Kidney (tissue), 14 donors: ENCODE measurements around the gene STC2. TPM values are rescaled to one million over a fixed set of nuclear protein-coding genes. Genes with fewer than 3 reads are reported as not detected.
A peak's percentile ranks its signal among the peaks of the same experiment; 100 is the strongest.

ENCODE experiments used
- DNase-seq, 5 donors: peaks; one replicate each; pipeline ENCODE4 v3.0.0-alpha.2; 2013 to 2020
- FAIRE-seq: peaks from 2 replicates; lab custom pipeline; 2012; peaks lifted over from hg19 to GRCh38; lab: Jason Lieb, UNC
- H3K27ac ChIP-seq, 2 donors: one replicate each; pipeline ENCODE4 v1.7.0; 2013; ENCODE audit warnings: low read depth in 2 of 2, low read length in 2 of 2, inconsistent platforms in 1 of 2
- H3K27me3 ChIP-seq: one replicate; pipeline ENCODE4 v1.7.1; 2013; ENCODE audit warnings: low read length, inconsistent platforms; ENCODE audit not compliant: control insufficient read depth, insufficient read depth
- H3K36me3 ChIP-seq, 3 donors: one replicate each; pipeline versions ENCODE4 v1.7.0 to v1.7.1; 2013; ENCODE audit warnings: low read length in 3 of 3, control low read depth in 1 of 3, inconsistent platforms in 1 of 3; ENCODE audit not compliant: insufficient read depth in 3 of 3, control insufficient read depth in 2 of 3
- H3K4me1 ChIP-seq, 3 donors: one replicate each; pipeline versions ENCODE4 v1.7.0 to v1.7.1; 2013; ENCODE audit warnings: low read length in 3 of 3, inconsistent platforms in 1 of 3, low read depth in 1 of 3; ENCODE audit not compliant: control insufficient read depth in 2 of 3, insufficient read depth in 2 of 3
- H3K4me3 ChIP-seq, 3 donors: one replicate each; pipeline versions ENCODE4 v1.7.0 to v1.8.1; 2013; ENCODE audit warnings: low read length in 3 of 3, control low read depth in 1 of 3, inconsistent platforms in 1 of 3
- H3K9ac ChIP-seq, 3 donors: one replicate each; pipeline versions ENCODE4 v1.7.0 to v1.7.1; 2013; ENCODE audit warnings: low read length in 3 of 3, control low read depth in 1 of 3, inconsistent platforms in 1 of 3
- H3K9me3 ChIP-seq, 3 donors: one replicate each; pipeline versions ENCODE4 v1.7.0 to v1.7.1; 2013; ENCODE audit warnings: low read length in 3 of 3, control low read depth in 1 of 3, inconsistent platforms in 1 of 3; ENCODE audit not compliant: control insufficient read depth in 2 of 3, insufficient read depth in 1 of 3
- CTCF ChIP-seq: IDR thresholded peaks from 3 replicates; pipeline ENCODE4 v1.5.1; 2012; ENCODE audit warnings: mild to moderate bottlenecking, moderate library complexity, borderline replicate concordance; ENCODE audit not compliant: insufficient read depth; ENCODE audit errors: extremely low read depth
- intact Hi-C: fragments of 100-400 bp; cut with DNase I; formaldehyde crosslinking; loops from one replicate; pipeline ENCODE4 v1.11.1; 2022
- polyA plus RNA-seq: library from polyadenylated mRNA; stranded (reverse); fragments of 350-450 nt; fragmentation: Illumina TruSeq; extraction: RNeasy Lipid Tissue Mini Kit (QIAGEN cat#74804); gene quantifications from one replicate; pipeline ENCODE4 v1.2.3, GENCODE V29; 2014; ENCODE audit warnings: low read depth, low replicate concordance; ENCODE audit not compliant: insufficient read depth
- total RNA-seq: library from RNA; stranded (reverse); fragmentation: NEBNext Ultra II Directional; extraction: Animal tissue kit (Norgen Biotek cat#: 25700); gene quantifications from one replicate; pipeline ENCODE4 v1.2.1, GENCODE V29; 2021
- donor health status: control.
- donor health status: control.
- donor health status: control.
- donor health status: control.
- donor health status: control.
- donor health status: DM: yes; HTN: yes; CAD: no.
- donor health status: Normal renal cell carcinoma (clear cell type).

The STC2 gene
- total and polyA plus RNA-seq, 2 donors from 2014 or later, result 2.1 to 2.7 TPM

DNA sequence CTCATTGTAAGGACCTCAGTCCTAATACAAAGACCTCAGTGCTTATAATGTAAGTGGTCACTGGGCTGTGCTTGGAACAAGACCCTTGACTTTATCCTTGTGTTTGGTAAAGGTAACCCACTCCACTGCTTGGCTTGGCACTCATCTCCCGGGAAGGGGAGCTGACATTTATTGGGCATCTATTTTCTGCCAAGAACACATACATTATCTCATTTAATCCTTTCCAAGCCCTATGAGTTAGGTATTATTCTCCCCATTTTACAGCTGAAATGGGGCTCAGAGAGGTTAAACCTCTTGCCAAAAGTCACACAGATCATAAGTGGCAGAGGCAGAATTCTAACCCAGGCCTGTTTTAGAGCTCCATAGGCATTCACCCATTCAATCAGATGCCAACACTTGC, 32.4 kb downstream of the STC2 start:
- Histone ChIP-seq H3K9me3 (no peaks in the 10 kb centered on the region), H3K27ac (no peak overlapping the region), H3K27me3 (no peaks in the 10 kb centered on the region), H3K36me3 (no peaks in the 10 kb centered on the region), H3K4me3 (no peak overlapping the region), H3K9ac (no peak overlapping the region), H3K4me1 (peaks cover 0 to 14% (median 6%) of the 10 kb centered on the region in 3 donors)
- FAIRE-seq (no peak), DNase-seq (no peak)
- TF ChIP-seq CTCF, result no peak
- intact Hi-C loops, result no loop called here

- no peak overlapping the region for H3K27ac ChIP-seq
- H3K27me3 ChIP-seq, result no peaks in the 10 kb centered on the region
- H3K4me1 ChIP-seq, result peaks cover 0 to 13% (median 6%) of the 10 kb centered on the region in 3 donors
- H3K9ac ChIP-seq, result no peak overlapping the region
- TF ChIP-seq CTCF, result no peak
- no peaks in the 10 kb centered on the region for H3K36me3 ChIP-seq
- no peak overlapping the region for H3K4me3 ChIP-seq
- no peaks in the 10 kb centered on the region for H3K9me3 ChIP-seq
- FAIRE-seq (no peak), DNase-seq (peak in 1 of 5 donors; percentile 51)
- intact Hi-C loops, result loop anchor here (5.0 kb wide), 1 partner anchor 33 kb away; the partner anchor contains the start of gene STC2
Observed at GRCh38 chr5:173294673-173295320, 33.4 kb downstream of the STC2 start.

- DNase-seq (peak; percentile 75 to 94 (median 85)), FAIRE-seq (no peak)
- no peaks in the 10 kb centered on the region for H3K27me3 ChIP-seq
- H3K9me3 ChIP-seq, result no peaks in the 10 kb centered on the region
- H3K27ac ChIP-seq, result no peak overlapping the region
- intact Hi-C loops, result loop anchor here (5.0 kb wide), 1 partner anchor 33 kb away; the partner anchor contains the start of gene STC2
- TF ChIP-seq CTCF, result peak; percentile 94
- no peak overlapping the region for H3K9ac ChIP-seq
- H3K36me3 ChIP-seq, result no peaks in the 10 kb centered on the region
- H3K4me3 ChIP-seq, result peak overlapping the region in 1 of 3 donors; percentile 62
- H3K4me1 ChIP-seq, result peaks cover 0 to 10% (median 6%) of the 10 kb centered on the region in 3 donors
Observed at GRCh38 chr5:173293817-173294672, 34.2 kb downstream of the STC2 start.
